H1 (cell line): ENCODE results near the gene LPCAT1. TPM values are rescaled to one million over a fixed set of nuclear protein-coding genes. Genes with fewer than 3 reads are reported as not detected.

Experiments used
- CREB1 ChIP-seq: IDR thresholded peaks from 2 replicates; pipeline ENCODE4 v1.6.1; 2012; ENCODE audit warnings: inconsistent platforms
- FOSL1 ChIP-seq: IDR thresholded peaks from 2 replicates; pipeline ENCODE4 v1.6.1; 2011; ENCODE audit warnings: mild to moderate bottlenecking, low read depth, low read length, moderate library complexity; ENCODE audit not compliant: insufficient read depth
- polyA plus RNA-seq, 7 experiments: library from polyadenylated mRNA; depleted of rRNA in 3 of 7; stranded (reverse) in 5 of 7; unstranded in 2 of 7; fragments of >200 nt in 5 of 7; fragments of 200-250 nt in 2 of 7; gene quantifications; 1 replicate in 5 of 7; 2 replicates in 1 of 7; 4 replicates in 1 of 7; pipeline versions ENCODE4 v1.2.1 to v1.2.3, GENCODE V29; 2011 to 2013; ENCODE audit warnings: missing spikeins in 2 of 7, mixed read lengths in 2 of 7
- total RNA-seq: library from RNA; stranded (reverse); fragmentation: NEBNext Ultra II Directional; extraction: Animal tissue kit (Norgen Biotek cat#: 25700); gene quantifications from 2 replicates; pipeline ENCODE4 v1.2.1, GENCODE V29; 2021
- TF ChIP-seq, protein P1 (sequence below): IDR thresholded peaks from 2 replicates; pipeline ENCODE4 v1.6.1; 2012; ENCODE audit warnings: inconsistent platforms
- TF ChIP-seq, protein P2 (sequence below), 3 experiments: IDR thresholded peaks; 1 replicate in 2 of 3; 2 replicates in 1 of 3; pipeline versions ENCODE4 v1.5.1 to v1.6.1; 2011; ENCODE audit warnings: low read length in 3 of 3, mild to moderate bottlenecking in 3 of 3, inconsistent platforms in 2 of 3, low read depth in 1 of 3, moderate library complexity in 1 of 3; ENCODE audit not compliant: insufficient read depth in 1 of 3; ENCODE audit errors: control extremely low read depth in 1 of 3

Gene LPCAT1
- total and polyA plus RNA-seq, 2 of the 8 experiments (the other 6 are each of a cell fraction or from before 2014, with no cell fraction given) = 107 to 260 TPM

DNA sequence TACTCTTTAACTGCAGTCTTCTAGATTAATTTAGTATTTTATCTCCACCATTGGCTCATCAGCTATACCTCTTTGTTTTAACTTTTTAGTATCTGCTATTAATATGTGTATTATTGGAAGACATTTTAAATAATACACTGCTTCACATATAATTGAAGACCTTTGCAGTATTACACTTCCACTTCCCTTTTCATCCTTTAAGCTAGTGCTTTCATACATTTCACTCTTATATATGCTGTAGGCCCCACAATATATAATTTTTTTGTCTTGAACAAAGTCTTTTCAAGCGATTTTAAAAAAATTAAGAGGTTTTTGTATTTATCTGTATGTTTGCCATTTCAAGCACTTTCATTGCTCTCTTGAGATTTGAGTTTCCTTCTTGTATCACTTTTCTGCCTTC is 8.6 kb upstream of the LPCAT1 start (continued):
- TF ChIP-seq, protein P1, sequence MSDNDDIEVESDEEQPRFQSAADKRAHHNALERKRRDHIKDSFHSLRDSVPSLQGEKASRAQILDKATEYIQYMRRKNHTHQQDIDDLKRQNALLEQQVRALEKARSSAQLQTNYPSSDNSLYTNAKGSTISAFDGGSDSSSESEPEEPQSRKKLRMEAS = no peak
- no peak for TF ChIP-seq CREB1
- no peak for TF ChIP-seq FOSL1
- TF ChIP-seq, protein P2, sequence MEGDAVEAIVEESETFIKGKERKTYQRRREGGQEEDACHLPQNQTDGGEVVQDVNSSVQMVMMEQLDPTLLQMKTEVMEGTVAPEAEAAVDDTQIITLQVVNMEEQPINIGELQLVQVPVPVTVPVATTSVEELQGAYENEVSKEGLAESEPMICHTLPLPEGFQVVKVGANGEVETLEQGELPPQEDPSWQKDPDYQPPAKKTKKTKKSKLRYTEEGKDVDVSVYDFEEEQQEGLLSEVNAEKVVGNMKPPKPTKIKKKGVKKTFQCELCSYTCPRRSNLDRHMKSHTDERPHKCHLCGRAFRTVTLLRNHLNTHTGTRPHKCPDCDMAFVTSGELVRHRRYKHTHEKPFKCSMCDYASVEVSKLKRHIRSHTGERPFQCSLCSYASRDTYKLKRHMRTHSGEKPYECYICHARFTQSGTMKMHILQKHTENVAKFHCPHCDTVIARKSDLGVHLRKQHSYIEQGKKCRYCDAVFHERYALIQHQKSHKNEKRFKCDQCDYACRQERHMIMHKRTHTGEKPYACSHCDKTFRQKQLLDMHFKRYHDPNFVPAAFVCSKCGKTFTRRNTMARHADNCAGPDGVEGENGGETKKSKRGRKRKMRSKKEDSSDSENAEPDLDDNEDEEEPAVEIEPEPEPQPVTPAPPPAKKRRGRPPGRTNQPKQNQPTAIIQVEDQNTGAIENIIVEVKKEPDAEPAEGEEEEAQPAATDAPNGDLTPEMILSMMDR (IDR thresholded peaks at IDR 0.05; ENCODE audit: control extremely low read depth in 1 of 3, insufficient read depth in 1 of 3, low read depth in 1 of 3, low read length in 3 of 3) = no peak
